HUES6 (cell line): Measurements from ENCODE around the gene CANX.

Source experiments
- H3K27ac ChIP-seq: 2 replicates; pipeline ENCODE4 v1.7.0; 2013; ENCODE audit warnings: low read depth, mild to moderate bottlenecking, low read length, inconsistent platforms
- H3K27me3 ChIP-seq: 2 replicates; pipeline ENCODE4 v1.6.1; 2013; ENCODE audit warnings: low read length; ENCODE audit not compliant: control insufficient read depth, insufficient read depth
- H3K36me3 ChIP-seq: 2 replicates; pipeline ENCODE4 v1.6.1; 2013; ENCODE audit warnings: low read length; ENCODE audit not compliant: control insufficient read depth, insufficient read depth
- H3K4me1 ChIP-seq: 2 replicates; pipeline ENCODE4 v1.6.1; 2013; ENCODE audit warnings: low read length; ENCODE audit not compliant: control insufficient read depth, insufficient read depth
- H3K4me3 ChIP-seq: 2 replicates; pipeline ENCODE4 v1.5.1; 2013; ENCODE audit warnings: low read depth, low read length
- H3K9ac ChIP-seq: one replicate; pipeline ENCODE4 v1.6.1; 2013; ENCODE audit warnings: mild to moderate bottlenecking, low read length
- H3K9me3 ChIP-seq: 2 replicates; pipeline ENCODE4 v1.6.1; 2013; ENCODE audit warnings: low read depth, low read length; ENCODE audit not compliant: control insufficient read depth, insufficient read depth

CANX gene

DNA sequence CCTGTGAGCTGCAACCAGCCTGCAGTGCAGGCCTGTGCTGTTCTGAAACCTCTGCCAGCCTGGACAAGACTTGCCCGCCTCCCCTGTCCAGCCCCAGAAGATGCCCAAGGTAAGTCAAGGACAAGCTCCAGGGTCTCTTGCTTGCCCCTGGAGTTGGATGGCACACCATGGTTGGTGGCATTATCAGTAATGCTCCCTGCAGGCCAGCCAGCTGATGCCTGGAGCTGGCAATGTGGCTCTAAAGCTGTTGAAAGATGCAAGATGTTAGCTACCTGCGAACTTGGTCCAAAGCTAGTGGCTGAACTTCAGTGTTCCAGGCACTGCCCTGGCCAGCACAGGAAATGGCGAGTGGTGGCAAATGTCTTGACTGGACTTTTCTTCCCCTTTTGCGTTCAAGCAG, 81.1 kb downstream of the CANX start:
- Histone ChIP-seq H3K9me3 (no peaks in the 10 kb centered on the region), H3K36me3 (peaks cover 47% of the 10 kb centered on the region), H3K27me3 (no peaks in the 10 kb centered on the region), H3K9ac (no peak overlapping the region), H3K27ac (no peak overlapping the region), H3K4me3 (no peak overlapping the region), H3K4me1 (no peaks in the 10 kb centered on the region)

DNA sequence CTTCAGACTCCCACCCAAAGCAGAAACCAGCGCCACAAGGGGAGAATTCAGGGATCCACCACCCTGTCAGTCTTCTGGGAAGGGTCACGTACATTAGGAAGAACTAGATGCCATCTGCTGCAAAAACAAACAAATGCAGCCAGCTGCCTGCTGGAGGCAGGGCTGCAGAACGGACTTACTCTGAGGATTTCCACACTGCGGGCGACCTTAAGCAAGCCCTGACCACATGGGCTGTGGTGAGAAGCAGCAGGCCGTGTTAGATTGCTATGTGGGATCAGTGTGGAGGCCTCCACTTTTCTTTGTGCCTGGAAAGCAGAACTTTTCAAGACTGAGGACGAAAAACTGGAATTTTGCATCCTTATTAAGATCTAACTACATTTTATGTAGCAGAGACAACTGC, 81.6 kb downstream of the CANX start:
- H3K27ac ChIP-seq, result no peak overlapping the region
- no peak overlapping the region for H3K4me3 ChIP-seq
- H3K9me3 ChIP-seq, result no peaks in the 10 kb centered on the region
- H3K27me3 ChIP-seq, result no peaks in the 10 kb centered on the region
- H3K9ac ChIP-seq, result no peak overlapping the region
- H3K4me1 ChIP-seq, result no peaks in the 10 kb centered on the region
- peaks cover 43% of the 10 kb centered on the region for H3K36me3 ChIP-seq
